ENCODE measurements around the gene CCL22.

CCL22 gene

DNA sequence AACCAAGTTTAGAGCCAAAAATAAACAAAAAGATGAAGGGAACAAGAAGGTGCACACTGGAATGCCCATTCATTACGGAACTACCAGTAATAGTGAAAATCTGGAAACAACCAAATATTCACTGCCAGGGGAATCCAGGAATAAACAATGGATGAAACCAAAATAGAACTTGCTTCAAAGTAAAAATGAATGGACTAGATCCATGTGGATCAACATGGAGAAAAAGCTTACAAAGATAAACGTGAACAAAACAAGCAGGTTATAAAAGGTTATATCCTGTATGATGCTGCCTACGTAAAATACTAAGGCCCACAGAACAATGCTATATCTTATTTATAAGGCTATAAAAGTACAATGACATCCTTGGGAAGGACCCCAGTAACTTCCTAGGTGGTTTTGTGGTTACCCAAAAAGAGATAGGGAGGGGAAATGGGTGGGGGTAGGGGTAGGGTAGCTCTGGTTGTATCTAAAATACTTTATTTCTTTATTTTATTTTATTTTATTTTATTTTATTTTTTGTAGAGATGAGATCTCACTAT, 12.8 kb upstream of the CCL22 start:
- no peak for DNase-seq (ENCODE audit: low read depth in 2 of 3, low spot score in 1 of 3)

- DNase-seq (ENCODE audit: low read depth in 2 of 3, low spot score in 1 of 3), result no peak
These were observed 10.7 kb upstream of the CCL22 start for GRCh38 chr16:57347858-57348257.

DNA sequence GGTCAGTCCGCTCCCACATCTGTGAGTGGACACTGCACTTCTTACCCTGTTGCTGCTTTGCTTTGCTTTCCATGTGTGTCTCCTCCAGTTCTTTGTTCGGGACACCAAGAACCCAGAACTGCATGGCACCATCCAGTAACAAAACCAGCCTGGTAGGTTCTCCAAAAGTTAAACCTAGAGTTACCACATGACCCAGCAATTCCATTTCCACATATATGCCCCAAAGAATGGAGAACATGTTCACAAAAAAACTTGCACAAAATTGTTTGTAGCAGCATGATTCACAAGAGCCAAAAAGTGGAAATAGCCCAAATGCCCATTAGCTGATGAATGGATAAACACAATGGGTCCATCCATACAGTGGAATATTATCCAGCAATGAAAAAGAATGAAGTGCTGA, 10.3 kb upstream of the CCL22 start:
- DNase-seq (ENCODE audit: low read depth in 2 of 3, low spot score in 1 of 3), result no peak

DNA sequence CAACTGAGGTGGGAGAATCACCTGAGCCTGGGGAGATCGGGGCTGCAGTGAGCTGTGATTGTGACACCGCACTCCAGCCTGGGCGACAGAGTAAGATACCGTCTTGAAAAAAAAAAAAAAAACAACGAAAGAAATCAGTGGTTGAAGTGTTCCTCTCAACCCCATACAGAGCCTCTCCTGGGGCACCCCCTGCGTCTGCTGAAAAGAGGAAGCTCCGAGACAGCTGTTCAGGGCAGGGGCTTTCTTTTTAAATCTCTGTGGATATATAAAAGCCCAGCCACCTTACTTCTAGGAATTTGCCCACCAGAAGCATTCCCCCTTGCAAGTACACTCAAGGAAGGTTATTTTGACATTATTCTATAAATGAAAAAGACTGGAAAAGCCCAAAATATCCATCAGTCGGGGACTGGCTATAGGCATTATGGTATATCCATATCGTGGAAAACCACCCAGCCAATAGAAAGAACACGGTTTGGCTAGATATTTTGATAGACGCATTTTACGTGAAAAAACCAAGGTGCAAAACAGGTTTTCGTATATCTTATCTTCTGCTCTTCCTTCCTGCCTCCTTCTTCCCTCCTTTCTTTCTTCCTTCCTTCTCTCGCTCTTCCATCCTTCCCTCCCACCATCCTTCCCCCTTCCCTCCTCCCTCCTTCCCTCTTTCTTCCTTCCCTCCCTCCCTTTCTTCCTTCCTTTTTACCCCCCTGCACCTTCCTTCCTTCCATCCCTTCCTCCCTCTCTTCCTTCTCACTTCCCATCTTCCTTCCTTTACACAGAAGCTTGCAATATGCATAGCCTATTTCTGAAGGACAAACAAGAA, 9.2 kb upstream of the CCL22 start:
- DNase-seq (ENCODE audit: low read depth in 2 of 3, low spot score in 1 of 3), result no peak

GRCh38 chr16:57352636-57353047, 5.9 kb upstream of the CCL22 start:
- DNase-seq (ENCODE audit: low read depth in 2 of 3, low spot score in 1 of 3), result no peak

- no peak for DNase-seq (ENCODE audit: low read depth in 2 of 3, low spot score in 1 of 3)
These were observed 4.3 kb upstream of the CCL22 start for GRCh38 chr16:57354311-57354710.

DNA sequence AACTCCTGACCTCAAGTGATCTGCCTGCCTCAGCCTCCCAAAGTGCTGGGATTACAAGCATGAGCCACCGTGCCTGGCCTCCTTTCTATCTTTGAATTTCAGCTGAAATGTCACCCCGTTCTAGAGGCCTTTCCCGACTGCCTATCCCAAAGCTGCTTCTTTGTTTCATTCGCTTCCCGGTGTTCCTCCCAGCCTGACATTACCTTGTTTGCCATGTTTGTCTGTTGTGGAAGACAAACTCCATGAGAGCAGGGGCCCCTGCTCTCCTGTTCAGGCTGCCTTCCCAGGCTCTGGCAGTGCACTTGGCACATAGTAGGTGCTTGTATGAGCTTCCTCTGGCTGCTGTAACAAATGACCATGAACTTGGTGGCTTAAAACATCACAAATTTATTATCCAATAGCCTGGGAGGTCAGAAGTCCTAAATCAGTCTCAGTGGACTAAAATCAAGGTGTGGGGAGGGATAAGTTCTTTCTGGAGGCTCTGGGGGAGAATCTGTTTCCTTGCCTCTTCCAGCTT, 2.6 kb upstream of the CCL22 start:
- DNase-seq (ENCODE audit: low read depth in 2 of 3, low spot score in 1 of 3), result no peak

GRCh38 chr16:57356547-57356946, 2.0 kb upstream of the CCL22 start:
- DNase-seq (ENCODE audit: low read depth in 2 of 3, low spot score in 1 of 3), result no peak

- DNase-seq (ENCODE audit: low read depth in 2 of 3, low spot score in 1 of 3), result no peak
These were observed 1.1 kb upstream of the CCL22 start for GRCh38 chr16:57357330-57358085.

GRCh38 chr16:57358086-57358420, 530 bp upstream of the CCL22 start:
- DNase-seq (ENCODE audit: low read depth in 2 of 3, low spot score in 1 of 3), result no peak

DNA sequence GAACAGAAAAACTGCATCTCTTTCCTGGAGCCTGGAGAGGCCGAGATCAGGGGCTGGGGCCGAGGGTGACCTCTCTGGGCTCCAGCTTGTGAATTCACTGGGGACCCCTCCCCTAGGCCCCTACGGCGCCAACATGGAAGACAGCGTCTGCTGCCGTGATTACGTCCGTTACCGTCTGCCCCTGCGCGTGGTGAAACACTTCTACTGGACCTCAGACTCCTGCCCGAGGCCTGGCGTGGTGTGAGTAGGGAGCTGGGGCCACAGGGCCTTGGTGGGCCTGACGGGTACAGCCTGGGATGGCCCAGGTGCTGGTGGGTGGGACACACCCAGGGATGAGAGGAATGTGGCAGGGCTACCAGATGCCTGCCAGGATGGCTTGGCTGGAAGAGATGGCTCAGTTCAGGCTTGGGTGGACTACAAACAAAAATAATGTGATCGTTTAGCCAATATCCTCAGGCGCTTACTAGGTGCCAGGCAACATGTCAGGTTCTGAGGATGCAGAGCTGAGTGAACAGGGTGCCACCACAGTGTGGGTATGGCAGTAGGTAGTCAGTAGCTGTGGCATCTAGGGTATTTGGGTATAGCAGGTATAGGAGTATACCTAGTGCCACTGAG, 1.8 kb downstream of the CCL22 start:
- no peak for DNase-seq (ENCODE audit: low read depth in 2 of 3, low spot score in 1 of 3)

GRCh38 chr16:57361404-57361803, 2.8 kb downstream of the CCL22 start:
- DNase-seq (ENCODE audit: low read depth in 2 of 3, low spot score in 1 of 3), result no peak

GRCh38 chr16:57364143-57364542, 5.6 kb downstream of the CCL22 start:
- no peak for DNase-seq (ENCODE audit: low read depth in 2 of 3, low spot score in 1 of 3)

DNA sequence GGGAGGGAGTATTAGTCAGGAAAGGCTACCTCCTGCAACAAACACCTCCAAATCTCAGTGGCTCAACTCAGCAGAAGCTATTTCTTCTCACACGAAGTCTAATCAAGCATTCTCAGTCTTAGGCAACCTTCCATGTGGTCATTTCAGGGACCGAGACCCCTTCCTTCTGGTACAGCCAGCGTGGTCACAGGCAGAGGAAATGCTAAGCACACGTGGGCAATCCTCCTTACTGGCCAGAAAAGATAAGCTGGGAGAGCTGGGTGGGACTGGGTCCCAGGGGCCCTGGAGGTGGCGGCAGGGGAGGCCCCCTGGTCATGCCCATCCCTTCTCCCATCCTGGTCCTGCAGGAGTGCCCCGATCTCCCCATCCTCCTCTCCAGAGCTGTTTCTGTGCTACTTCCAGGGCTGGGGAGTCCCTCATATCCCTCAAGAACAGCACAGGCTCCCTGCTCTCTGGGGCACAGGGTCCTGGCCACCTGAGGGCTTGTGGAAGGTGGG, 8.0 kb downstream of the CCL22 start:
- no peak for DNase-seq (ENCODE audit: low read depth in 2 of 3, low spot score in 1 of 3)

DNA sequence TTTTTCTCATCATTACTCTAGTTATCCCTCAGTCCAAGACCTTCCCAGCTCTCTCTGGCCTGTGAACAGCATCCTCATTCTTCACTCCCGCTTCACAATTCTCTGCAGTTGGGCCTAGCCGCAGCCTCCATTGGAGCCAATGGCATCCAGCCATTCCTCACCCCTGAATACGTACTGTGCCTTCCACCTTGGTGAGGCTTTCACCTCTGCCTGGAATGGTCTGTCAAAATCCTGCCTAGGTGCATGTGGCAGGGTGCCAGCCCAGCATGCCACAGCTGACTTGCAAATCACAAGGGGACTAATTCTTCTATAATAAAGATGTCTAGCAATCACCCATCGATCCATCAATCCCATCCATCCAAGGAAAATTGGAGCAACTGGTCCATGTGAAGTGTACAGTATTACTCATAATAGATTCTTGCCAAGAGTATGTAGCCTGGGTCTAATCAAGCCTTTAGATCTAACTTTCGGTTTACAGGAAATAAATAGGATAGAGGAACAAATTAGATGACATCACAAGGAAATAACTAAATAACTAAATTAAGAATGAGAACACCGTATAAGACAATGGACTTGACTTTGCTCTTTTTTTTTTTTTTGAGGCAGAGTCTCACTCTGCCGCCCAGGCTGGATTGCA, 8.7 kb downstream of the CCL22 start:
- no peak for DNase-seq (ENCODE audit: low read depth in 2 of 3, low spot score in 1 of 3)

GRCh38 chr16:57371494-57372371, 13.2 kb downstream of the CCL22 start:
- DNase-seq (ENCODE audit: low read depth in 2 of 3, low spot score in 1 of 3), result no peak

DNA sequence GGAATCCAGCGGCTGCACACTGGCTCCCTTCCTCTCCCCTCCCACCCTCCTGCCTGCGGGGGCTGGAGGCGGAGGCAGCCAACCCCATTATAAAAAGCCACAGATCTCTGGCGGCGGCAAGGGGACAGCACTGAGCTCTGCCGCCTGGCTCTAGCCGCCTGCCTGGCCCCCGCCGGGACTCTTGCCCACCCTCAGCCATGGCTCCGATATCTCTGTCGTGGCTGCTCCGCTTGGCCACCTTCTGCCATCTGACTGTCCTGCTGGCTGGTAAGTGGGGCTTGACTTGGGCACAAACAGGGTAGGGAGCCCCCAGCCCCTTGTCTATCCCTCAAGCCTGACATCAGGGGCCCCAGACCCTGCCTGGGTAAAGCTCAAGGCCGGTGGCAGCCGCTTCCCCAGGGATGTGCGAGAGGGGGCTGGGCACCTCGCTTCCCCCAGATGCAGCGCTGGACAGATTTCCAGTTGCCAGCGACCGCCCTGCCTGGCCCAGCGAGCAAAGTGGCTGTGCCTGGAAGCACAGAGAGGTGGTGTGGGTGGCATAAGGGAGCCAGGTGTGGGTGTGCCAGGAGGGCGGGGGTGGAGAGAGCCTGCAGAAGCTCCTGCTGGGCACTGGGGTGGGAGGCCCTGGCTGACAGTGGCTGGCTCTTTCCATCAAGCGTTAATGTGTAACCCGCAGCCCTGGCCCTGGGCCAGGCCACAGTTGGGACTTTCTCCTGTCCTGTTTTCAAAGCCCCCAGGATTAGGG, 14.0 kb downstream of the CCL22 start, which contains the start of gene CX3CL1:
Gene CX3CL1 (plus strand): TSS at position 119 of the 745 bp plus-strand sequence. CDS start 79 bp downstream, at position 198.
- DNase-seq (ENCODE audit: low read depth in 2 of 3, low spot score in 1 of 3), result no peak

DNA sequence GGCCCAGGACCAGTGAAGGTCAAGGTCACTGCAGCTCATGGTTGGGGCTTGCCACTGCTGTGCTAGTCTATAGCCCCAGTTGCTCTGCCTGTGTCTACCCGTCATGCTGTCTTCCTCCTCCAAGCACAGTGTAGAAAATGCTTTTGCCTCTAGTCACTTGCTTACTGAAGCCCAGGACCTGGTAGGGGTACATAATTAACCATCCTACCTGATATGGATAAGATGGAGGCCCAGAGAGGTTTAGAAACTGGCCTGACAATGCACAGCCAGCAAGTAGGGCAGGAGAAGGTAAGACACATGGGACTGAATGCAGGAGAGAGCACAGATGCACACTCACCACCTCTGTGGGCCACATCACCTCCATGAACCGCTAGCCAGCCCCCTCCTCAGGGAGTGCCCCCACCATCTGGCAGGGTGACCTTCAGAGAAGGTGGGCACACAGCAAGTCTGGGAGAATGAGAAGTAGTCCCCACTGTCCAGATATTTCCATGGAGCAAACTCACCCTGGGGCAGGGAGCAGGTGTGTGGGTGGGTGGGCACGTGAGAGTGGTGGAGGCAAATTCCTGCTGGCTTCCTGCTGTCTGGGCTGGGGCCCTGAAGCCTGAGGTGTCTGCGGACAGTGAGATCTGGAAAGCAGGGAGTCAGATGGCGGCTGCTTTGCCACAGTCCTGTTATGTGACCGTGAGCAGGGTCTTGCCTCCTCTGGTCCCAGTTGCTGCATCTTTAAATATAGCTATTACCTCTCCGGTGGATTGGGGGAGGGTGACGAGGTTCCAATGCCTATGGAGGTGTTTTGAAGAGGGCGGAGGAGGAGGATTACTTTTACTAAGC, 14.7 kb downstream of the CCL22 start:
- no peak for DNase-seq (ENCODE audit: low read depth in 2 of 3, low spot score in 1 of 3)

Data from stimulated activated CD4-positive, alpha-beta T cell treated with anti-CD3 and anti-CD28 coated beads, Interleukin-12 subunit alpha, Interleukin-12 subunit beta, amount 100 ng/mL, for 48 hours (primary cell).